HepG2 (cell line): Measurements from ENCODE around the gene PRR19. TPM values are rescaled to one million over a fixed set of nuclear protein-coding genes. Genes with fewer than 3 reads are reported as not detected.

Experiments used
- ATAC-seq: fragments of 200-7000 bp; cut with Tn5 transposase; 3 replicates; pipeline ENCODE4 v1.9.1; 2020; ENCODE audit warnings: mild to moderate bottlenecking, moderate library complexity
- BruUV-seq: library from RNA; stranded (reverse); fragments of 400-500 nt; replicated peaks from 2 replicates; lab custom pipeline; 2021; lab: Mats Ljungman, UMichigan
- CTCF ChIA-PET: fragments of 300-600 bp; formaldehyde crosslinking; extraction: SDS; loops from one replicate; lab custom pipeline; 2021; ENCODE audit warnings: low total read pairs, inconsistent platforms, low intra/inter-chr PET ratio; lab: Yijun Ruan, JAX
- POLR2A ChIA-PET: fragments of 350-600 bp; sonication (Branson Sonifier 250); formaldehyde crosslinking; loops from one replicate; lab custom pipeline; 2020; ENCODE audit warnings: antibody characterized with exemption, inconsistent platforms; lab: Yijun Ruan, JAX
- DNase-seq: peaks from one replicate; pipeline ENCODE4 v3.0.0-alpha.2; 2015; ENCODE audit warnings: low spot score
- FAIRE-seq: peaks from 3 replicates; lab custom pipeline; 2011; peaks lifted over from hg19 to GRCh38; lab: Jason Lieb, UNC
- H2AFZ ChIP-seq: one replicate; pipeline ENCODE4 v1.6.1; 2011; ENCODE audit warnings: low read length, inconsistent platforms
- H3K27ac ChIP-seq: fragments of 300-600 bp; 3 replicates; pipeline ENCODE4 v1.8.0; 2011; ENCODE audit warnings: mixed run types, mild to moderate bottlenecking, mixed read lengths, low read length, inconsistent platforms; ENCODE audit not compliant: insufficient read depth; ENCODE audit errors: extremely low read length
- H3K27me3 ChIP-seq, 2 experiments: fragments of 200-600 bp in 1 of 2; 2 replicates in 1 of 2; 3 replicates in 1 of 2; pipeline versions ENCODE4 v1.6.0 to v1.8.0; 2011; ENCODE audit warnings: low read length in 2 of 2, mild to moderate bottlenecking in 2 of 2, moderate library complexity in 2 of 2, inconsistent platforms in 1 of 2; ENCODE audit not compliant: insufficient read depth in 2 of 2, control insufficient read depth in 1 of 2
- H3K36me3 ChIP-seq, 2 experiments: fragments of 200-600 bp in 1 of 2; replicated peaks in 1 of 2; 2 replicates in 1 of 2; 3 replicates in 1 of 2; pipeline versions ENCODE4 v1.5.1 to v1.8.0; 2011; ENCODE audit warnings: low read length in 2 of 2, inconsistent platforms in 1 of 2; ENCODE audit not compliant: insufficient read depth in 2 of 2, control insufficient read depth in 1 of 2
- H3K4me1 ChIP-seq: 2 replicates; pipeline ENCODE4 v1.5.1; 2012; ENCODE audit warnings: low read length, inconsistent platforms; ENCODE audit not compliant: insufficient read depth
- H3K4me2 ChIP-seq: 2 replicates; pipeline ENCODE4 v1.6.0; 2011; ENCODE audit warnings: low read depth, low read length, inconsistent platforms
- H3K4me3 ChIP-seq, 3 experiments: fragments of 200-600 bp in 1 of 3; sonication (generic), shearing (Covaris generic) in 1 of 3; replicated peaks in 1 of 3; 2 replicates each; pipeline ENCODE4 v1.5.1; 2011 to 2016; ENCODE audit warnings: low read length in 3 of 3, inconsistent platforms in 2 of 3, low read depth in 2 of 3, mild to moderate bottlenecking in 2 of 3, control low read depth in 1 of 3, mixed read lengths in 1 of 3; ENCODE audit not compliant: insufficient read depth in 1 of 3
- H3K79me2 ChIP-seq: one replicate; pipeline ENCODE4 v1.6.1; 2011; ENCODE audit warnings: low read length, inconsistent platforms; ENCODE audit not compliant: insufficient read depth
- H3K9ac ChIP-seq: 2 replicates; pipeline ENCODE4 v1.6.0; 2011; ENCODE audit warnings: mild to moderate bottlenecking, low read depth, low read length, inconsistent platforms; ENCODE audit not compliant: insufficient read depth
- H3K9me3 ChIP-seq: 2 replicates; pipeline ENCODE4 v1.5.1; 2012; ENCODE audit warnings: mild to moderate bottlenecking, low read length
- H4K20me1 ChIP-seq: 2 replicates; pipeline ENCODE4 v1.6.0; 2011; ENCODE audit warnings: inconsistent platforms, mild to moderate bottlenecking, low read length, moderate library complexity; ENCODE audit not compliant: insufficient read depth
- CEBPG ChIP-seq: IDR thresholded peaks from 2 replicates; pipeline ENCODE4 v1.6.1; 2016
- DPF2 ChIP-seq: sonication (generic); formaldehyde crosslinking; IDR thresholded peaks from 2 replicates; pipeline ENCODE4 v1.4.0; 2020; ENCODE audit warnings: mild to moderate bottlenecking, low read depth, missing genetic modification reagents, borderline replicate concordance
- KDM5B ChIP-seq: sonication (generic); formaldehyde crosslinking; IDR thresholded peaks from 2 replicates; pipeline ENCODE4 v1.4.0; 2020; ENCODE audit warnings: missing genetic modification reagents, mild to moderate bottlenecking, borderline replicate concordance
- KLF16 ChIP-seq, 2 experiments: sonication (generic) in 1 of 2; formaldehyde crosslinking in 1 of 2; IDR thresholded peaks; 2 replicates each; pipeline versions ENCODE4 v1.6.1 to v1.8.0; 2016 to 2023; ENCODE audit warnings: missing genetic modification reagents in 2 of 2, missing compliant biosample characterization in 1 of 2
- PAWR ChIP-seq: sonication (generic); formaldehyde crosslinking; IDR thresholded peaks from 2 replicates; pipeline ENCODE4 v1.4.0; 2020; ENCODE audit warnings: missing genetic modification reagents, mild to moderate bottlenecking, borderline replicate concordance
- RFX5 ChIP-seq: IDR thresholded peaks from 2 replicates; pipeline ENCODE4 v1.6.1; 2011; ENCODE audit warnings: low read depth, low read length, improper control_type of control experiment
- SIN3A ChIP-seq: IDR thresholded peaks from 2 replicates; pipeline ENCODE4 v1.6.1; 2011; ENCODE audit warnings: low read depth, mild to moderate bottlenecking, control low read depth, low read length, borderline replicate concordance
- TBP ChIP-seq: sonication (generic); formaldehyde crosslinking; IDR thresholded peaks from 2 replicates; pipeline ENCODE4 v1.5.0; 2020; ENCODE audit warnings: missing genetic modification reagents
- TFAP4 ChIP-seq: sonication (generic); IDR thresholded peaks from 2 replicates; pipeline ENCODE4 v1.6.1; 2016; ENCODE audit warnings: low read depth, borderline replicate concordance
- TGIF2 ChIP-seq: IDR thresholded peaks from 2 replicates; pipeline ENCODE4 v1.6.1; 2016; ENCODE audit warnings: control low read depth, missing compliant biosample characterization
- ZEB1 ChIP-seq: IDR thresholded peaks from 2 replicates; pipeline ENCODE4 v1.6.1; 2012; ENCODE audit warnings: mild to moderate bottlenecking, low read depth, inconsistent platforms; ENCODE audit not compliant: insufficient replicate concordance
- ZFP36L1 ChIP-seq: sonication (generic); formaldehyde crosslinking; IDR thresholded peaks from 2 replicates; pipeline ENCODE4 v1.8.0; 2022; ENCODE audit warnings: mild to moderate bottlenecking, missing genetic modification reagents, moderate library complexity
- ZFX ChIP-seq: sonication (generic); formaldehyde crosslinking; IDR thresholded peaks from 2 replicates; pipeline ENCODE4 v1.4.0; 2020; ENCODE audit warnings: mild to moderate bottlenecking, low read depth, missing genetic modification reagents, moderate library complexity
- ZFY ChIP-seq: sonication (generic); formaldehyde crosslinking; IDR thresholded peaks from 2 replicates; pipeline ENCODE4 v1.4.0; 2020; ENCODE audit warnings: missing genetic modification reagents
- ZNF180 ChIP-seq: sonication (generic); formaldehyde crosslinking; IDR thresholded peaks from 2 replicates; pipeline ENCODE4 v1.4.0; 2020; ENCODE audit warnings: low read depth, missing genetic modification reagents, borderline replicate concordance
- ZNF20 ChIP-seq: sonication (generic); formaldehyde crosslinking; IDR thresholded peaks from 2 replicates; pipeline ENCODE4 v1.4.0; 2020; ENCODE audit warnings: mild to moderate bottlenecking, moderate library complexity, missing genetic modification reagents
- ZNF317 ChIP-seq: sonication (generic); formaldehyde crosslinking; IDR thresholded peaks from 2 replicates; pipeline ENCODE4 v1.5.0; 2020; ENCODE audit warnings: mild to moderate bottlenecking, missing genetic modification reagents
- ZNF333 ChIP-seq: sonication (generic); formaldehyde crosslinking; IDR thresholded peaks from 2 replicates; pipeline ENCODE4 v1.4.0; 2020; ENCODE audit warnings: mild to moderate bottlenecking, missing genetic modification reagents, borderline replicate concordance
- ZNF33B ChIP-seq: sonication (generic); formaldehyde crosslinking; IDR thresholded peaks from 2 replicates; pipeline ENCODE4 v1.5.1; 2020; ENCODE audit warnings: mild to moderate bottlenecking, missing genetic modification reagents
- ZNF460 ChIP-seq: sonication (generic); formaldehyde crosslinking; IDR thresholded peaks from 2 replicates; pipeline ENCODE4 v1.5.1; 2020; ENCODE audit warnings: missing genetic modification reagents, mild to moderate bottlenecking, borderline replicate concordance
- ZNF547 ChIP-seq: sonication (generic); formaldehyde crosslinking; IDR thresholded peaks from 2 replicates; pipeline ENCODE4 v1.5.1; 2020; ENCODE audit warnings: mild to moderate bottlenecking, missing genetic modification reagents
- ZNF660 ChIP-seq: sonication (generic); formaldehyde crosslinking; IDR thresholded peaks from 2 replicates; pipeline ENCODE4 v1.5.1; 2020; ENCODE audit warnings: mild to moderate bottlenecking, low read depth, missing genetic modification reagents, borderline replicate concordance
- ZNF746 ChIP-seq: sonication (generic); formaldehyde crosslinking; IDR thresholded peaks from 2 replicates; pipeline ENCODE4 v1.8.0; 2022; ENCODE audit warnings: mild to moderate bottlenecking, missing genetic modification reagents
- ZNF792 ChIP-seq: IDR thresholded peaks from 2 replicates; pipeline ENCODE4 v1.6.1; 2016
- ZSCAN31 ChIP-seq: sonication (generic); formaldehyde crosslinking; IDR thresholded peaks from 2 replicates; pipeline ENCODE4 v1.5.0; 2020; ENCODE audit warnings: low read depth, mild to moderate bottlenecking, missing genetic modification reagents
- WGBS: methylation state at CpG from one replicate; pipeline ENCODE4 v1.1.6; 2017; ENCODE audit warnings: low lambda C conversion rate; 5-methylcytosine and 5-hydroxymethylcytosine counted together
- in situ Hi-C: cut with HindIII; loops from 2 replicates; pipeline ENCODE4 v1.10.0; 2017; ENCODE audit warnings: low pct_unique_long_range_greater_than_20kb; ENCODE audit not compliant: extremely low pct_ligation_motif_present
- intact Hi-C: fragments of 100-400 bp; cut with micrococcal nuclease; formaldehyde crosslinking; loops from one replicate; pipeline ENCODE4 v1.10.0; 2022; ENCODE audit not compliant: unreplicated experiment
- polyA plus RNA-seq, 8 experiments: library from polyadenylated mRNA; depleted of rRNA in 3 of 8; stranded (reverse) in 7 of 8; unstranded in 1 of 8; fragments of >200 nt; fragmentation: Illumina TruSeq in 4 of 8; extraction: Trizol in 4 of 8; gene quantifications; 2 replicates each; pipeline versions ENCODE4 v1.2.1 to v1.2.3, GENCODE V29; 2011 to 2016; ENCODE audit warnings: low read depth in 4 of 8, missing spikeins in 1 of 8, mixed read lengths in 1 of 8; ENCODE audit not compliant: insufficient read depth in 1 of 8
- total RNA-seq, 5 experiments: library from RNA; depleted of rRNA; stranded (reverse); fragments of >200 nt; fragmentation: Illumina TruSeq; extraction: Trizol; gene quantifications; 2 replicates each; pipeline ENCODE4 v1.2.3, GENCODE V29; 2016; ENCODE audit warnings: low read depth in 1 of 5

The PRR19 gene
- total and polyA plus RNA-seq, 2 of the 13 experiments (the other 11 are each of a cell fraction or from before 2014, with no cell fraction given), result 0.21 to 0.33 TPM

GRCh38 chr19:42269478-42270345, 32.2 kb upstream of the PRR19 start:
- Histone ChIP-seq H3K36me3 (peaks cover 5 to 17% of the 10 kb centered on the region in 2 experiments; a peak in 3 of 5 replicates), H3K4me2 (peak overlapping the region; percentile 96), H4K20me1 (no peaks in the 10 kb centered on the region), H3K79me2 (peaks cover 19% of the 10 kb centered on the region), H3K27me3 (no peaks in the 10 kb centered on the region; a peak in 1 of 5 replicates), H3K4me1 (peaks cover 29% of the 10 kb centered on the region), H3K27ac (peak overlapping the region; percentile 76), H3K4me3 (peak overlapping the region; percentile 73 to 81 (median 75)), H2AFZ (no peak overlapping the region), H3K9ac (peak overlapping the region; percentile 90), H3K9me3 (no peaks in the 10 kb centered on the region)
- ChIA-PET CTCF (no interaction called here), POLR2A (interaction anchor here (0.7 to 3.2 kb wide), 9 partner anchors 11 to 27 kb away, joined by 3 to 44 read pairs (median 3); no protein-coding TSS in a partner anchor)
- in situ Hi-C loops, result no loop called here
- no peak for FAIRE-seq
- no peak for ATAC-seq
- WGBS, result 16% methylated on average over 10 of the region's 10 CpGs
- TSS peak; percentile 46 for BruUV-seq
- intact Hi-C loops, result loop anchor here (1.0 kb wide), 1 partner anchor 12 kb away; no protein-coding TSS in a partner anchor
- DNase-seq, result no peak
- no peak for TF ChIP-seq DPF2
- no peak for TF ChIP-seq RFX5
- TF ChIP-seq ZNF180 (CRISPR knock-in tag), result no peak
- 0 out of 2 replicates have a peak, but pooled peaks have one; percentile 41 for TF ChIP-seq ZFY (CRISPR knock-in tag)
- peak; percentile 11 for TF ChIP-seq ZFX
- TF ChIP-seq KLF16 (CRISPR knock-in tag; IDR thresholded peaks at IDR 0.05), result 0 out of 4 replicates have a peak, but pooled peaks of 1 of the 2 experiments have one; percentile 10
- TF ChIP-seq TFAP4, result no peak
- TF ChIP-seq ZNF746 (CRISPR knock-in tag), result 0 out of 2 replicates have a peak, but pooled peaks have one; percentile 30
- TF ChIP-seq ZNF317, result peak; percentile 33; the same call in 1 of the 2 replicates
- peak; percentile 24; the same call in 1 of the 2 replicates for TF ChIP-seq SIN3A
- TF ChIP-seq ZNF792 (CRISPR knock-in tag), result no peak
- TF ChIP-seq ZNF333 (CRISPR knock-in tag), result 0 out of 2 replicates have a peak, but pooled peaks have one; percentile 21
- TF ChIP-seq ZSCAN31 (CRISPR knock-in tag), result 0 out of 2 replicates have a peak, but pooled peaks have one; percentile 50
- TF ChIP-seq ZNF20 (CRISPR knock-in tag), result 0 out of 2 replicates have a peak, but pooled peaks have one; percentile 36
- 0 out of 2 replicates have a peak, but pooled peaks have one; percentile 54 for TF ChIP-seq ZNF33B
- TF ChIP-seq CEBPG (CRISPR knock-in tag), result no peak
- peak; percentile 27; the same call in 1 of the 2 replicates for TF ChIP-seq TGIF2
- peak; percentile 64; the same call in 1 of the 2 replicates for TF ChIP-seq ZNF547
- TF ChIP-seq PAWR (CRISPR knock-in tag), result no peak
- TF ChIP-seq KDM5B (CRISPR knock-in tag), result 0 out of 2 replicates have a peak, but pooled peaks have one; percentile 30
- TF ChIP-seq ZFP36L1 (CRISPR knock-in tag), result no peak
- TF ChIP-seq ZEB1, result no peak
- no peak for TF ChIP-seq ZNF460 (CRISPR knock-in tag)
- no peak for TF ChIP-seq ZNF660 (CRISPR knock-in tag)
- TF ChIP-seq TBP, result no peak
